ENCODE results near the gene MED12L.

MED12L gene

GRCh38 chr3:151121016-151121415, 35.6 kb downstream of the MED12L start:
- DNase-seq (ENCODE audit: low read depth in 1 of 2, low spot score in 1 of 2), result no peak
- TF ChIP-seq SPI1 (IDR thresholded peaks at IDR 0.05; ENCODE audit: borderline replicate concordance, low read depth) (no peak), POLR2AphosphoS5 (IDR thresholded peaks at IDR 0.05; ENCODE audit: low read depth) (no peak), GABPA (IDR thresholded peaks at IDR 0.05; ENCODE audit: low read depth) (no peak)
- TF ChIP-seq, protein P1, sequence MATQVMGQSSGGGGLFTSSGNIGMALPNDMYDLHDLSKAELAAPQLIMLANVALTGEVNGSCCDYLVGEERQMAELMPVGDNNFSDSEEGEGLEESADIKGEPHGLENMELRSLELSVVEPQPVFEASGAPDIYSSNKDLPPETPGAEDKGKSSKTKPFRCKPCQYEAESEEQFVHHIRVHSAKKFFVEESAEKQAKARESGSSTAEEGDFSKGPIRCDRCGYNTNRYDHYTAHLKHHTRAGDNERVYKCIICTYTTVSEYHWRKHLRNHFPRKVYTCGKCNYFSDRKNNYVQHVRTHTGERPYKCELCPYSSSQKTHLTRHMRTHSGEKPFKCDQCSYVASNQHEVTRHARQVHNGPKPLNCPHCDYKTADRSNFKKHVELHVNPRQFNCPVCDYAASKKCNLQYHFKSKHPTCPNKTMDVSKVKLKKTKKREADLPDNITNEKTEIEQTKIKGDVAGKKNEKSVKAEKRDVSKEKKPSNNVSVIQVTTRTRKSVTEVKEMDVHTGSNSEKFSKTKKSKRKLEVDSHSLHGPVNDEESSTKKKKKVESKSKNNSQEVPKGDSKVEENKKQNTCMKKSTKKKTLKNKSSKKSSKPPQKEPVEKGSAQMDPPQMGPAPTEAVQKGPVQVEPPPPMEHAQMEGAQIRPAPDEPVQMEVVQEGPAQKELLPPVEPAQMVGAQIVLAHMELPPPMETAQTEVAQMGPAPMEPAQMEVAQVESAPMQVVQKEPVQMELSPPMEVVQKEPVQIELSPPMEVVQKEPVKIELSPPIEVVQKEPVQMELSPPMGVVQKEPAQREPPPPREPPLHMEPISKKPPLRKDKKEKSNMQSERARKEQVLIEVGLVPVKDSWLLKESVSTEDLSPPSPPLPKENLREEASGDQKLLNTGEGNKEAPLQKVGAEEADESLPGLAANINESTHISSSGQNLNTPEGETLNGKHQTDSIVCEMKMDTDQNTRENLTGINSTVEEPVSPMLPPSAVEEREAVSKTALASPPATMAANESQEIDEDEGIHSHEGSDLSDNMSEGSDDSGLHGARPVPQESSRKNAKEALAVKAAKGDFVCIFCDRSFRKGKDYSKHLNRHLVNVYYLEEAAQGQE (IDR thresholded peaks at IDR 0.05; ENCODE audit: insufficient replicate concordance, low read depth), result no peak
- TF ChIP-seq, protein P2, sequence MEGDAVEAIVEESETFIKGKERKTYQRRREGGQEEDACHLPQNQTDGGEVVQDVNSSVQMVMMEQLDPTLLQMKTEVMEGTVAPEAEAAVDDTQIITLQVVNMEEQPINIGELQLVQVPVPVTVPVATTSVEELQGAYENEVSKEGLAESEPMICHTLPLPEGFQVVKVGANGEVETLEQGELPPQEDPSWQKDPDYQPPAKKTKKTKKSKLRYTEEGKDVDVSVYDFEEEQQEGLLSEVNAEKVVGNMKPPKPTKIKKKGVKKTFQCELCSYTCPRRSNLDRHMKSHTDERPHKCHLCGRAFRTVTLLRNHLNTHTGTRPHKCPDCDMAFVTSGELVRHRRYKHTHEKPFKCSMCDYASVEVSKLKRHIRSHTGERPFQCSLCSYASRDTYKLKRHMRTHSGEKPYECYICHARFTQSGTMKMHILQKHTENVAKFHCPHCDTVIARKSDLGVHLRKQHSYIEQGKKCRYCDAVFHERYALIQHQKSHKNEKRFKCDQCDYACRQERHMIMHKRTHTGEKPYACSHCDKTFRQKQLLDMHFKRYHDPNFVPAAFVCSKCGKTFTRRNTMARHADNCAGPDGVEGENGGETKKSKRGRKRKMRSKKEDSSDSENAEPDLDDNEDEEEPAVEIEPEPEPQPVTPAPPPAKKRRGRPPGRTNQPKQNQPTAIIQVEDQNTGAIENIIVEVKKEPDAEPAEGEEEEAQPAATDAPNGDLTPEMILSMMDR (IDR thresholded peaks at IDR 0.05; ENCODE audit: insufficient read depth, low read length), result no peak
- no peak overlapping the region for H3K4me3 ChIP-seq (replicated peaks; ENCODE audit: insufficient read depth, low read length)
- peaks cover 5% of the 10 kb centered on the region for H3K27me3 ChIP-seq (ENCODE audit: insufficient read depth, poor library complexity, severe bottlenecking)
- no peak overlapping the region for H3K27ac ChIP-seq (replicated peaks)

- TF ChIP-seq SPI1 (IDR thresholded peaks at IDR 0.05; ENCODE audit: borderline replicate concordance, low read depth), result no peak
- TF ChIP-seq GABPA (IDR thresholded peaks at IDR 0.05; ENCODE audit: low read depth), result no peak
- no peak for TF ChIP-seq POLR2AphosphoS5 (IDR thresholded peaks at IDR 0.05; ENCODE audit: low read depth)
- TF ChIP-seq, protein P1 (IDR thresholded peaks at IDR 0.05; ENCODE audit: insufficient replicate concordance, low read depth), result no peak
- TF ChIP-seq, protein P2 (IDR thresholded peaks at IDR 0.05; ENCODE audit: insufficient read depth, low read length), result no peak
- no peak overlapping the region for H3K4me3 ChIP-seq (replicated peaks; ENCODE audit: insufficient read depth, low read length)
- peaks cover 7% of the 10 kb centered on the region for H3K27me3 ChIP-seq (ENCODE audit: insufficient read depth, poor library complexity, severe bottlenecking)
- no peak for DNase-seq (ENCODE audit: low read depth in 1 of 2, low spot score in 1 of 2)
- no peak overlapping the region for H3K27ac ChIP-seq (replicated peaks)
Observed at GRCh38 chr3:151123827-151124226, 38.4 kb downstream of the MED12L start.

DNA sequence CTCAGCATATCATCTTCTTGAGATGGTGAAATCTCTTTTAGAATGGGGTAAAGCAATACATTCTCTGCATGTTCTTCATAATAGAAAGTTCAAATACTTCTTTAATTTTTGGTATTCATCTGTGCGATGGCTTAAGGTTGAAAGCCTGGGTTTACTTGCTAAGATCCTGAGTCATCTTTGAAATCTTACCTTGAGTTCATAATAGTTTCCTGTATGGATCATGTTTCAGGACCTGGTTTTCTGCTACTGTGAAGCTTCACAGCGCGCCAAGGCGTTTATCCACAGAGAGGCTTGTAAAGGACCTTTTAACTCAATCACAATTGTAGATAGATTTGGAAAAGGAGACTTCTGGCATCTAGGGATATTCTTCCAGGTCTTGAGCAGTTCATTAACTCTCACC, 39.0 kb downstream of the MED12L start:
- TF ChIP-seq POLR2AphosphoS5 (IDR thresholded peaks at IDR 0.05; ENCODE audit: low read depth) (no peak), GABPA (IDR thresholded peaks at IDR 0.05; ENCODE audit: low read depth) (no peak), SPI1 (IDR thresholded peaks at IDR 0.05; ENCODE audit: borderline replicate concordance, low read depth) (no peak)
- TF ChIP-seq, protein P1 (IDR thresholded peaks at IDR 0.05; ENCODE audit: insufficient replicate concordance, low read depth), result no peak
- TF ChIP-seq, protein P2 (IDR thresholded peaks at IDR 0.05; ENCODE audit: insufficient read depth, low read length), result no peak
- no peak overlapping the region for H3K27ac ChIP-seq (replicated peaks)
- peaks cover 4% of the 10 kb centered on the region for H3K27me3 ChIP-seq (ENCODE audit: insufficient read depth, poor library complexity, severe bottlenecking)
- no peak overlapping the region for H3K4me3 ChIP-seq (replicated peaks; ENCODE audit: insufficient read depth, low read length)
- no peak for DNase-seq (ENCODE audit: low read depth in 1 of 2, low spot score in 1 of 2)
